HG02884 (cell line): ENCODE data around the gene CROCC.
"Not testable (repeated sequence)": the region's sequence is repeated elsewhere in the genome, so short reads cannot be mapped to it uniquely, and the experiment has no call there.

ENCODE experiments used
- ATAC-seq: cut with Tn5 transposase; IDR thresholded peaks from one replicate; pipeline ENCODE4 v1.9.1; 2021; ENCODE audit warnings: mild to moderate bottlenecking, moderate library complexity; ENCODE audit not compliant: unreplicated experiment

CROCC gene

GRCh38 chr1:16931206-16931934 lies 9.6 kb downstream of the CROCC start:
- not testable (repeated sequence) for ATAC-seq

DNA sequence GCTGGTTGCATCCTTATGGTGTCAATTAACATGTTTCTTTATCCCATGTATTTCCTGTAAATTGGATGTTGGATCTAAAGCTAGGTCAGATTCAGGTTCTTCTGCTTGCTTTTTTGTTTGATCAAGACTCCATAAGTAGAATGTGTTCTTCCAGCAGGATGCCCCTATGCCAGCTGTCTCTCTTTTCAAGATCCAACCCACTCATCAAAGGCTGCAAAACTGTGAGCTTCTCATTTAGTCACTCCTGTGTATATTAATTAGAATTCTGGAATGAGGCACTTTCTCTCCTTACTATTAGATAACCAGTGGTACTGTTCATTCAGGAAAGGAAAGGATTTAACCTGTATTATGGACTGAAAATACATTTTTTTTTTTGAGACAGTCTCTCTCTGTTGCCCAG lies 12.2 kb downstream of the CROCC start:
- ATAC-seq: not testable (repeated sequence)

GRCh38 chr1:16936580-16936979 lies 14.8 kb downstream of the CROCC start:
- ATAC-seq: not testable (repeated sequence)

- ATAC-seq: no peak
These were observed 16.9 kb downstream of the CROCC start for GRCh38 chr1:16938351-16939321.

DNA sequence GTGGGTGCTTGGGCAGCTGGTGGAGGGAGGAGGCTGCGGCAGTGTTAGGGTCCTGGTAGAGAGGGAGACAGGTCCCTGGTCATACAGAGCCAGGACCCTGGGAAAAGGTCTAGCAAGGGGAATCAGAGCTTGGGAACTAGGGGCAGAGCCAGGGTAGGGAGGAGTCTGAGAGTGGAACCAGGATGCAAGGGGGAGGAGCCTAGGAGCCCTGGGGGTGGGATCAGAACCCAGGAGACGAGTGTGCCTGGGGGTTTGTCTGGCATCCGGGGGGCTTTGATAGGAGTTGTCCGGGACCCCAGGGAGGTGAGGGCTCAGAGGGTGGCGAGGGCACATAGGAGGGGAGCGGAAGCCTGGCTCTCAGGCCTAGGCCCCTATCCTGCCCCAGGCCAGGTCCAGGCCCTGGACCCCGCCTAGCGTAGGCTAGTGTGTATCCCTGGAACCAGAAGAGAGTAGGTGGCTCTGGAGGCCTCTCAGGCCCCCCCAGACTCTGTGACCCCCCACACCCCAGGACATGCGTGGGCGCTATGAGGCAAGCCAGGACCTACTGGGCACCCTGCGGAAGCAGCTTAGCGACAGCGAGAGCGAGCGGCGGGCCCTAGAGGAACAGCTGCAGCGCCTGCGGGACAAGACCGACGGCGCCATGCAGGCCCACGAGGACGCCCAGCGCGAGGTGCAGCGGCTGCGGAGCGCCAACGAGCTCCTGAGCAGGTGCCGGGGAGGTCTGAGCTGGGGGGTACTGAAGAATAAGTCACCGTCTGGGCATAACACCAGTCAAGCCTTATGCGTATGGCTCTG lies 17.9 kb downstream of the CROCC start:
- not testable (repeated sequence) for ATAC-seq

- ATAC-seq: no peak
These were observed 22.3 kb downstream of the CROCC start for GRCh38 chr1:16944038-16944437.

GRCh38 chr1:16945512-16945911 lies 23.8 kb downstream of the CROCC start:
- ATAC-seq: not testable (repeated sequence)

DNA sequence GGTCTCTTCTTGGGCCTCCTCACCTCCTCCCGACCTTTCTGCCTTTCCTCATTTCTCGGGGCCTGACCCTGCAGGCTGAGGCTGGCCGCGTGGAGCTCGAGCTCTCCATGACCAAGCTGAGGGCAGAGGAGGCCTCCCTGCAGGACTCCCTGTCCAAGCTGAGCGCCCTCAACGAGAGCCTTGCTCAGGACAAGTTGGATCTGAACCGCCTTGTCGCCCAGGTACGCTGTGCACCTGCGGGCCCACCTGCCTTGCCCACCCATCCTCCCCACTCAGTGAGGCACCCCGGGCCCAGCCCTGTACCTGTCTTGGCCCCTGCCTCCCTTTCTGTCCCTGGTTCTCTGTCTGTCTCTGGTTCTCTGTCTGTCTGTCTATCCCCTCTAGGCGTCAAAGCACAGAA lies 24.5 kb downstream of the CROCC start:
- not testable (repeated sequence) for ATAC-seq

DNA sequence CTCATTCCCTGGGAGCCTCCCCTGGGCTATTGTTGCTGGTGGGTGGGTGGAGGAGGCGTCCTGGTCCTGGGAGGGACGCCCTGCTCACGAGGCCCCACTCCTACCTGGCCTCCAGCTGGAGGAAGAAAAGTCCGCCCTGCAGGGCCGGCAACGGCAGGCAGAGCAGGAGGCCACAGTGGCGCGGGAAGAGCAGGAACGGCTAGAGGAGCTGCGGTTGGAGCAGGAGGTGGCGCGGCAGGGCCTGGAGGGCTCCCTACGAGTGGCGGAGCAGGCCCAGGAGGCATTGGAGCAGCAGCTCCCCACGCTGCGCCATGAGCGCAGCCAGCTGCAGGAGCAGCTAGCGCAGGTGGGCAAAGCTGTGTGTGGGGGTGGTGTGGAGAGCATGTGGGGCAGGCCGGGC lies 24.9 kb downstream of the CROCC start:
- no peak for ATAC-seq

DNA sequence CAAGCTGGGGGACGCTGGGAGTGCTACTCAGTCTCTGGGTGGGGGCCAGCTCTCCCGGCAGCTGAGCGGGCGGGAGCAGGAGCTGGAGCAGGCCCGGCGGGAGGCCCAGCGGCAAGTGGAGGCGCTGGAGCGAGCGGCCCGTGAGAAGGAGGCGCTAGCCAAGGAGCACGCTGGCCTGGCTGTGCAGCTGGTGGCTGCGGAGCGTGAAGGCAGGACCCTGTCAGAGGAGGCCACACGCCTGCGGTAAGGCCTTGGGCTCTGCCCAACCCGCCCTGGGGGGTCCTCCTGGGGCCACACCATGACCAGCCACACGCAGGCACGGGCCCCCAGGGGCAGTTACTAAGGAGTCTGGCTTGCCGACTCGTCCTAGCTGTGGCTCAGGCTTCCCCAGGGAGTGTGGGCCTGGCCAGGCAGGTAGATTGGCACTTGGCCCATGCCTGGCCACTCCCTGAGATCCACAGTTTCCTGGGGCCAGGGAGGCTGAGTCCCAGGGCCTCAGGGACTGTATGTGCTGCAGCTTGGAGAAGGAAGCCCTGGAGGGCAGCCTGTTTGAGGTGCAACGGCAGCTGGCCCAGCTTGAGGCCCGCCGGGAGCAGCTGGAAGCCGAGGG lies 26.7 kb downstream of the CROCC start:
- ATAC-seq: not testable (repeated sequence)

GRCh38 chr1:16949026-16949425 lies 27.3 kb downstream of the CROCC start:
- not testable (repeated sequence) for ATAC-seq

DNA sequence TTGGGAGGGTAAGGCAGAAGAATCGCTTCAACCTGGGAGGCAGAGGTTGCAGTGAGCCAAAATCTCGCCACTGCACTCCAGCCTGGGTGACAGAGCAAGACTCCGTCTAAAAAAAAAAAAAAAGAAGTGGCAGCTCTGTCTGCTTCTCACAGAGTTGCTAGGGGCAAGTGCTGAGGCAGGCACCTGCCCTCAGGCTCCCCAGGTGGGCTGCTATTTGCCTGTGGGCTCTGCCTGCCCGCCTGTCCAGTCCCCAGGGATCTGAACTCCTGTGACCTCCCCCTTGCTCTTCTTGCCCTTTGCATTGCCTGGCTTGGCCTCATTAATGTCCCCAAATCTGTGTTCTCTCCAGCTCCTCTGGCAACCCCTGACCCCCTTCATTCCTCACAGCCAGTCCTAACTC lies 30.6 kb downstream of the CROCC start:
- not testable (repeated sequence) for ATAC-seq

GRCh38 chr1:16954579-16954978 lies 32.8 kb downstream of the CROCC start:
- ATAC-seq: no peak

DNA sequence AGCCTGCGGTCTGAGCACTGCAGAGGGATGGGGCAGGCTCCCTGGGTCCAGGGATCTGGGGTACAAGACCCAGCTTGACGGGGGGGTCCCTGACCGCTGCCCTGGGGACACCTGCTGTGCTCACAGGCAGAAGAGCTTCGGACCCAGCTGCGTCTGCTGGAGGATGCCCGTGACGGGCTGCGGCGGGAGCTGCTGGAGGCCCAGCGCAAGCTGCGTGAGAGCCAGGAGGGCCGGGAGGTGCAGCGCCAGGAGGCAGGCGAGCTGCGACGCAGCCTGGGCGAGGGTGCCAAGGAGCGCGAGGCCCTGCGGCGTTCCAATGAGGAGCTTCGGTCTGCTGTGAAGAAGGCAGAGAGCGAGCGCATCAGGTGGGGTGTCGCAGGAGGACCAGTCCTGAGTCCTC lies 33.5 kb downstream of the CROCC start:
- no peak for ATAC-seq

DNA sequence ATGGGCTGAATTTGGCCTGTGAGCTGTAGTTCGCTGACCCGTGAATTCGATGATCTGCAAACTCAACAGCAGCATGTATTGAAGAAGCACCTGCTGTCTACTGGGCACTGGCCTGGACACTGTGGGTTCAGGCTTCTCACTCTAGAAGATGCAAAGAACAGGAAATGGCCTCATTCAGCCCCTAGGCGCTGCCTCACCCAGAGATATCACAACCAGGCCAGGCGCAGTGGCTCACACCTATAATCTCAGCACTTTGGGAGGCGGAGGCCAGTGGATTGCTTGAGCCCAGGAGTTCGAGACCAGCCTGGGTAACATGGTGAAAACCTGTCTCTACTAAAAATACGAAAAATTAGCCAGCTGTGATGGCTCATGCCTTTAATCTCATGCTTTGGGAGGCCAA lies 35.0 kb downstream of the CROCC start:
- ATAC-seq: no peak

DNA sequence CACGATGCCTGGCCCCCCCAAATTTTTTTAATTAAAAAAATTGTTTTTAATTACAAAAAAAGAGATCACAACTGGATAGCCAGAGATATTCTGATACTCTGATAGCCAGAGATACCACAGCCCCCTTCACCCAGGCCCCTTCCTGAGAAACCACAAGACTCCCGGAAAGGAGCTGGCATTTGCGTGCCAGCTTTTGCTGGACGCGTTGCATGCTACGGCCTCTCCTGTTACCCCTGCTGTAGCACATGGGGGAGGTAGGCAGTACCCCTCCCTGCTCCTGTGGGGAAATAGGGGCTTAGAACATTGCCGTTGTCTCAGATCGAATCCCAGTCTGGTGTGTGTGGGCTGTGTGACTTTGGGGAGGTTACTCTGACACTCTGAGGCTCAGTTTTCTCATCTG lies 36.0 kb downstream of the CROCC start:
- no peak for ATAC-seq

DNA sequence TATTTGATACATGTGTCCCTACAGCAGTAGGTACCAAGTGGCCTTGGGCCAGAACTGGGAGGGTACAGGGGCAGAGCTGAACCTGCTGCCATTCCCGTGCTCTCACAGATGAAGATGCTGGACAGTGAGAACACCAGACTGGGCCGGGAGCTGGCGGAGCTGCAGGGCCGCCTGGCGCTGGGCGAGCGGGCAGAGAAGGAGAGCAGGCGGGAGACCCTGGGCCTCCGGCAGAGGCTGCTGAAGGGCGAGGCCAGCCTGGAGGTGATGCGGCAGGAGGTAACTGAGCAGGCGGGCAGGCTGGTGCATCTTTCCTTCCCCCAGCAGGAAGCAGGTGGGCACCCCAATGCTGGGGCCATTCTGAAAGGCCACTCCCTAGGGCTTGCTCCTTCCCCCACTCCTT lies 36.7 kb downstream of the CROCC start:
- no peak for ATAC-seq

DNA sequence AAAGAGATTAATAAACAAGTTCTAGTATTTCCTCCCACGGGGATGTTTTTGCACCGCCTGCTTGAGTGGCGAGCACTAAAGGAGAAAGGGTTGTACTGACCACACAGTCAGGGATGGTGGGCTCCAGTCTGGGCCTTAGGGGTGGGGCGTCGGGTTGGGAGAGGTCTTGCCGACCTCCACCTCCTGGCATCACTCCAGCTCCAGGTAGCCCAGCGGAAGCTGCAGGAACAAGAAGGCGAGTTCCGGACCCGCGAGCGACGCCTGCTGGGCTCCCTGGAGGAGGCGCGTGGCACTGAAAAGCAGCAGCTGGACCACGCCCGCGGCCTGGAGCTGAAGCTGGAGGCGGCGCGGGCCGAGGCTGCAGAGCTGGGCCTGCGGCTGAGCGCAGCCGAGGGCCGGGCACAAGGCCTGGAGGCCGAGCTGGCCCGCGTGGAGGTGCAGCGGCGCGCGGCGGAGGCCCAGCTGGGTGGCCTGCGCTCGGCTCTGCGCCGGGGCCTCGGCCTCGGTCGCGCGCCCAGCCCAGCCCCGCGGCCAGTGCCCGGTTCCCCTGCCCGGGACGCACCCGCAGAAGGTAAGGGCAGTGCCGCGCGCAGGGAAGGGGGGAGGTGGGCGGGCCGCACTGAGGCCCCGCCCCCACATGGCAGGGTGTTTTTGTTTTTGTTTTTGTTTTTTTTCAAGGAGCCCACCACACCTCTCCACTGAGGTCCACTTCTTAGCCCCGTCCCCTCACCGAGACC lies 39.0 kb downstream of the CROCC start:
- peak; percentile 48 for ATAC-seq

GRCh38 chr1:16961297-16962133 lies 39.8 kb downstream of the CROCC start:
- no peak for ATAC-seq
